CD14-positive monocyte (primary cell): Measurements from ENCODE around the gene SLC25A17. TPM values are rescaled to one million over a fixed set of nuclear protein-coding genes. Genes with fewer than 3 reads are reported as not detected.
"Not testable (repeated sequence)": the region's sequence is repeated elsewhere in the genome, so short reads cannot be mapped to it uniquely, and the experiment has no call there.

ENCODE experiments used
- DNase-seq, 3 donors: peaks; one replicate each; pipeline ENCODE4 v3.0.0-alpha.2; 2011 to 2022
- H2AFZ ChIP-seq: 2 replicates; pipeline ENCODE4 v1.6.0; 2012; ENCODE audit warnings: mild to moderate bottlenecking, low read depth, low read length, inconsistent platforms; ENCODE audit not compliant: insufficient read depth, poor library complexity, severe bottlenecking
- H3K27ac ChIP-seq, 2 donors: 1 replicate in 1 of 2; 2 replicates in 1 of 2; pipeline ENCODE4 v1.5.1; 2012 to 2013; ENCODE audit warnings: low read length in 2 of 2, control low read depth in 1 of 2, inconsistent platforms in 1 of 2, low read depth in 1 of 2, mild to moderate bottlenecking in 1 of 2
- H3K27me3 ChIP-seq, 2 donors: one replicate each; pipeline versions ENCODE4 v1.6.0 to v1.6.1; 2011 to 2013; ENCODE audit warnings: low read length in 2 of 2; ENCODE audit not compliant: control insufficient read depth in 2 of 2, insufficient read depth in 2 of 2
- H3K36me3 ChIP-seq, 2 donors: replicated peaks in 1 of 2; 1 replicate in 1 of 2; 2 replicates in 1 of 2; pipeline versions ENCODE4 v1.5.1 to v1.6.1; 2012 to 2013; ENCODE audit warnings: low read length in 2 of 2, control low read depth in 1 of 2, inconsistent platforms in 1 of 2, mild to moderate bottlenecking in 1 of 2; ENCODE audit not compliant: insufficient read depth in 2 of 2, control insufficient read depth in 1 of 2
- H3K4me1 ChIP-seq, 2 donors: 1 replicate in 1 of 2; 2 replicates in 1 of 2; pipeline versions ENCODE4 v1.5.1 to v1.6.1; 2012 to 2013; ENCODE audit warnings: low read length in 2 of 2, control low read depth in 1 of 2, inconsistent platforms in 1 of 2, mild to moderate bottlenecking in 1 of 2, moderate library complexity in 1 of 2; ENCODE audit not compliant: insufficient read depth in 2 of 2, control insufficient read depth in 1 of 2
- H3K4me2 ChIP-seq: replicated peaks from 2 replicates; pipeline ENCODE3; 2012; ENCODE audit warnings: low read length, moderate library complexity, mild to moderate bottlenecking; ENCODE audit not compliant: poor library complexity, severe bottlenecking; ENCODE audit errors: extremely low read depth
- H3K4me3 ChIP-seq, 3 experiments: fragments of 200-600 bp in 1 of 3; sonication (generic) in 1 of 3; replicated peaks in 1 of 3; 1 replicate in 2 of 3; 2 replicates in 1 of 3; pipeline ENCODE4 v1.5.1; 2011 to 2013; ENCODE audit warnings: low read length in 3 of 3, mild to moderate bottlenecking in 3 of 3, control low read depth in 2 of 3, low read depth in 2 of 3, inconsistent platforms in 1 of 3, moderate library complexity in 1 of 3
- H3K79me2 ChIP-seq: 2 replicates; pipeline ENCODE4 v1.6.0; 2012; ENCODE audit warnings: mild to moderate bottlenecking, control low read depth, inconsistent platforms, low read length, moderate library complexity; ENCODE audit not compliant: insufficient read depth
- H3K9ac ChIP-seq: 2 replicates; pipeline ENCODE4 v1.6.0; 2017; ENCODE audit warnings: low read length, mild to moderate bottlenecking; ENCODE audit not compliant: insufficient read depth, poor library complexity, severe bottlenecking
- H3K9me3 ChIP-seq, 2 donors: replicated peaks in 1 of 2; 1 replicate in 1 of 2; 2 replicates in 1 of 2; pipeline versions ENCODE4 v1.5.1 to v1.6.1; 2012 to 2013; ENCODE audit warnings: low read length in 2 of 2, control low read depth in 1 of 2; ENCODE audit not compliant: control insufficient read depth in 1 of 2, insufficient read depth in 1 of 2
- H4K20me1 ChIP-seq: 2 replicates; pipeline ENCODE4 v1.6.0; 2012; ENCODE audit warnings: mild to moderate bottlenecking, low read length, control low read depth, moderate library complexity; ENCODE audit not compliant: insufficient read depth
- H3K27ac Mint-ChIP-seq, 7 donors: one replicate each; pipeline ENCODE4 v1.8.0; 2020; ENCODE audit warnings: mild to moderate bottlenecking in 7 of 7, mixed read lengths in 7 of 7, moderate library complexity in 6 of 7, inconsistent platforms in 2 of 7
- H3K27me3 Mint-ChIP-seq, 3 donors: one replicate each; pipeline ENCODE4 v1.8.0; 2021 to 2022; ENCODE audit warnings: low read depth in 3 of 3, mild to moderate bottlenecking in 3 of 3, mixed read lengths in 3 of 3, moderate library complexity in 3 of 3, inconsistent platforms in 1 of 3
- H3K36me3 Mint-ChIP-seq, 2 donors: one replicate each; pipeline ENCODE4 v1.8.0; 2020; ENCODE audit warnings: mixed read lengths in 2 of 2, inconsistent platforms in 1 of 2, mild to moderate bottlenecking in 1 of 2
- H3K4me1 Mint-ChIP-seq: one replicate; pipeline ENCODE4 v1.8.0; 2020; ENCODE audit warnings: mild to moderate bottlenecking, mixed read lengths
- H3K4me3 Mint-ChIP-seq, 2 donors: one replicate each; pipeline ENCODE4 v1.8.0; 2020; ENCODE audit warnings: mild to moderate bottlenecking in 2 of 2, mixed read lengths in 2 of 2, moderate library complexity in 1 of 2
- H3K9me3 Mint-ChIP-seq, 7 donors: one replicate each; pipeline ENCODE4 v1.8.0; 2020 to 2022; ENCODE audit warnings: mixed read lengths in 7 of 7, mild to moderate bottlenecking in 6 of 7, moderate library complexity in 6 of 7, inconsistent platforms in 2 of 7
- CTCF ChIP-seq: fragments of 200-600 bp; IDR thresholded peaks from one replicate; pipeline ENCODE4 v1.8.0; 2022; ENCODE audit warnings: antibody characterized with exemption, mild to moderate bottlenecking
- WGBS: methylation state at CpG from one replicate; pipeline ENCODE4 v1.1.5; 2013; ENCODE audit warnings: missing lambda C conversion rate; ENCODE audit not compliant: insufficient coverage; 5-methylcytosine and 5-hydroxymethylcytosine counted together
- intact Hi-C, 2 donors: fragments of 100-400 bp; cut with micrococcal nuclease; formaldehyde crosslinking; loops; one replicate each; pipeline versions ENCODE4 v1.15.0 to v1.15.1; 2023
- polyA minus RNA-seq: library from RNA; depleted of rRNA, polyadenylated mRNA; stranded (reverse); fragments of >200 nt; gene quantifications from 2 replicates; pipeline ENCODE4 v1.2.3, GENCODE V29; 2012
- polyA plus RNA-seq, 3 donors: library from polyadenylated mRNA; depleted of rRNA in 1 of 3; unstranded in 2 of 3; stranded (reverse) in 1 of 3; fragments of 300-500 nt in 2 of 3; fragments of >200 nt in 1 of 3; fragmentation: Illumina TruSeq in 2 of 3; gene quantifications; 1 replicate in 2 of 3; 2 replicates in 1 of 3; pipeline ENCODE4 v1.2.3, GENCODE V29; 2012 to 2021
- total RNA-seq, 12 experiments: library from RNA in 1 of 12; stranded (reverse) in 1 of 12; fragments of 120-200 nt in 1 of 12; gene quantifications; one replicate each; pipeline ENCODE4 v1.2.4 and lab custom pipeline; 2013 to 2026; ENCODE audit warnings: mixed read lengths in 6 of 12, inconsistent platforms in 1 of 12

SLC25A17 gene
- total RNA-seq (2013) = 8.9 TPM
- 10 to 100 TPM in 1 of 3 donors, 1 to 10 TPM in 2; 7.3 to 10.6 (median 8.8) TPM for polyA plus RNA-seq
- polyA minus RNA-seq = 3.0 and 4.2 TPM in 2 replicates
- 2.2 to 7.1 (median 4.0) reads per million in 11 experiments for total RNA-seq (lab: John Stamatoyannopoulos, UW)

- peaks cover 8 to 10% of the 10 kb centered on the region in 2 donors for H3K36me3 ChIP-seq
Observed at GRCh38 chr22:40818747-40819598, at the start of gene SLC25A17. Gene SLC25A17 (minus strand): TSS chr22:40819346. CDS start chr22:40819248, 98 bp downstream.

GRCh38 chr22:40868379-40868778 is 49.2 kb upstream of the SLC25A17 start:
- H3K9me3 ChIP-seq, H3K27me3 ChIP-seq, H3K36me3 Mint-ChIP-seq, H3K4me3 Mint-ChIP-seq, H3K27me3 Mint-ChIP-seq, H4K20me1 ChIP-seq, intact Hi-C loops, H3K4me2 ChIP-seq, H3K27ac ChIP-seq, H3K9ac ChIP-seq, DNase-seq, H2AFZ ChIP-seq, H3K79me2 ChIP-seq, H3K4me3 ChIP-seq, H3K4me1 Mint-ChIP-seq, H3K9me3 Mint-ChIP-seq: not testable (repeated sequence)
- H3K4me1 ChIP-seq = peaks cover 8 to 10% of the 10 kb centered on the region in 2 donors
- H3K36me3 ChIP-seq = peaks cover 6 to 17% of the 10 kb centered on the region in 2 donors
- H3K27ac Mint-ChIP-seq = peak overlapping the region in 1 of 7 donors; percentile 21
- 95% methylated on average over 4 of the region's 6 CpGs for WGBS

More at GRCh38 chr22:40818747-40819598, at the start of gene SLC25A17:
- Histone ChIP-seq H3K79me2 (peaks cover 37% of the 10 kb centered on the region), H3K4me3 (peak within 1 kb of the TSS; percentile 89 to 100 (median 94)), H3K27me3 (no peaks in the 10 kb centered on the region), H3K4me1 (peaks cover 25 to 31% of the 10 kb centered on the region in 2 donors), H3K4me2 (peak within 1 kb of the TSS; percentile 100), H3K9ac (peak within 1 kb of the TSS; percentile 84), H3K27ac (peak within 1 kb of the TSS; percentile 11 to 90), H3K9me3 (no peaks in the 10 kb centered on the region), H4K20me1 (peaks cover 3% of the 10 kb centered on the region), H2AFZ (peak within 1 kb of the TSS; percentile 100)
- Mint-ChIP-seq H3K4me3 (peak within 1 kb of the TSS; percentile 97 to 98), H3K27ac (peak within 1 kb of the TSS; percentile 84 to 97 (median 91)), H3K27me3 (peaks cover 0 to 2% (median 0%) of the 10 kb centered on the region in 3 donors), H3K36me3 (peaks cover 3 to 5% of the 10 kb centered on the region in 2 donors), H3K4me1 (peaks cover 26% of the 10 kb centered on the region), H3K9me3 (no peaks in the 10 kb centered on the region)
- intact Hi-C loops = loop anchor here (5.0 to 10.0 kb wide), 2 partner anchors 38 to 76 kb away; partner anchors contain the start of genes ST13 (in 2 of the 2) and XPNPEP3 (in 2 of the 2)
- peak; percentile 52 for TF ChIP-seq CTCF
- under 1% methylated on average over 48 of the region's 61 CpGs for WGBS
- peak; percentile 71 to 75 (median 73) for DNase-seq
